ENCODE measurements around the gene TTLL5. TPM values are rescaled to one million over a fixed set of nuclear protein-coding genes. Genes with fewer than 3 reads are reported as not detected.

Gene TTLL5
- polyA plus RNA-seq, 4 donors, result 26.7 to 36.1 (median 35.2) TPM

DNA sequence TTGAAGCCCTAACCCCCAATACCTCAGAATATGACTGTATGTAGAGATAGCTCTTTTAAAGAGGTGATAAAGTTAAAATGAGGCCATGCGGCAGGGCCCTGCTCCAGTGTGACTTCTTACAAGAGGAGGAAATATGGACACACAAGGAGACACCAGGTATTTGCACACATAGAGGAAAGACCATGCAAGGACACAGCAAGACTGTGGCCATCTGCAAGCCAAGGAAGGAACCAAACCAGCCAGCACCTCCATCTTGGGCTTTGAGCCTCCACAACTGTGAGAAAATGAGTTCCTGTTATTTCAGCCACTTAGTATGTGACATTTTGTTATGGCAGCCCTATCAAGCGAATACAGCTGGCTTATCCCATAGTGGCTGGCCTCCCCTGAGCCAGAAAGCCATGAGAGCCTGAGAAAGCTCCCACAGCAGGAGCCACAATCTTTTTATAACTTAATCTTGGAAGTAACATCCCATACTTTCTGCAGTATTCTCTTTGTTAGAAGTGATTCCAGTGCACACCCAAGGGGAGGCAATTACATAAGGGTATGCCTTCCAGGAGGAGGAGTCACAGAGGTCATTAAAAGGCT, 272.8 kb downstream of the TTLL5 start:
- DNase-seq (ENCODE audit: low read depth in 4 of 4, low spot score in 2 of 4), result no peak

DNA sequence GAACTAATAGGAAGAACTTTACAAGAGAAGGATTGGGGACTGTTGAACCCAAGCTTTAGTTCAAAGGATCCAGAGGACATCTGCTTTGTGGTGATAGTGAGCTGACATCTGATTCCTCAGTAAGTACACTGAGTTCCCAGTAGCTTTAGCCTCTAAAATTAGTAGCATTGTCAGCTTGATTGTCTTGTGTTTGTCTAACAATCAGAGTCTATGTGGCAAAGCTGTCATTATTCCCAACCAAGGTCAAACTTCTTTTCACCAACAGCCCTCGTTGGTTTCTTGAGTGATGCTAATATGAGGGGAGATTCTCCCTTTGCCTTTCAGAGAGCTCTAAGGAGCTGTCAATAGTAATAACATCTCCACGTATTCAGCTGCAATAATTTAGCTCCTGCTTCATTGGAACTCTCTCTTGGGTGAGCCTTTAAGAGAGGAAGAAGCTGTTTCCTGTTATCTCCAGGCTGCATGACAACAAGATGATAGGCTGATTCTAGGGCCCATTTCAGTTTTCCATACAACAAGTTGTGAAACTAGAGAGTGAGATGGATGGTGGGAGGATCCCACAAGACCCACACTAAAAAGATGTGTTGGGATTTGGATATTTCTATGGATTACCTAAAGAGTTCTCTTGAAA, 274.1 kb downstream of the TTLL5 start:
- DNase-seq (ENCODE audit: low read depth in 4 of 4, low spot score in 2 of 4), result no peak

DNA sequence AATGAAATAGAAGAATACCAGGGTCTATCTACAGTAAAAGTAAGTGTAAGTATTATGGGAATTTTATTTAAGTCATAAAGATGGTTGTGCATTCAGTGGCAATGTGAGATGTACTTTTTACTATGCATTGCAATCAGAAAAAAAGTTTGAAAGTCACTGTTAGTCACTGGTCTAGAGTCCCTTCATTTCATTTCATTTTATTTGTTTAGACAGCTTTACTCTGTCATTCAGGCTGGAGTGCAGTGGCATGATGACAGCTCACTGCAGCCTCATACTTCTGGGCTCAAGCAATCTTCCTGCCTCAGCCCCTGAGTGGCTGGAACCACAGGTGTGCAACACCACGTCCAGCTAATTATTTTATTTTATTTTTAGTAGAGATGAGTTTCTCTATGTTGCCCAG, 278.2 kb downstream of the TTLL5 start:
- no peak for DNase-seq (ENCODE audit: low read depth in 4 of 4, low spot score in 2 of 4)

DNA sequence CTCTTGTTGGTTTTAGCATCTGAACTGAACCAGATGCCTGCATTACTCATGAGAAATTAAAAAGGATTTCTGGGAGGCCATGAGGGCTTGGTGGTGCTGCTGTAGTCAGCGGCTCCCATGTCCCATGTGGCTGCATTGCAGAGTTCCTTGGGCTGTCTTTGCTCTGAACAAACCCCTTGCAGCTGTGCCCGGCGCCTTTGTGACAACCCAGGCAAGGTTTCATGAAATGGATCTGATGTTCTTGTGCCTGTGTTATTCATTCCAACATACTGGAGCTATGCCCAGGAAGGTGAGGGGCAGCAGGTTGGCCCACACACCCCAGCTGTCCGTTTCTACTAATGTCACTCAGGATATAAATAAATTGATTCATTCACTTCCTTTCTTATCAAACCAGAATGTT, 280.0 kb downstream of the TTLL5 start:
- DNase-seq (ENCODE audit: low read depth in 4 of 4, low spot score in 2 of 4), result no peak

DNA sequence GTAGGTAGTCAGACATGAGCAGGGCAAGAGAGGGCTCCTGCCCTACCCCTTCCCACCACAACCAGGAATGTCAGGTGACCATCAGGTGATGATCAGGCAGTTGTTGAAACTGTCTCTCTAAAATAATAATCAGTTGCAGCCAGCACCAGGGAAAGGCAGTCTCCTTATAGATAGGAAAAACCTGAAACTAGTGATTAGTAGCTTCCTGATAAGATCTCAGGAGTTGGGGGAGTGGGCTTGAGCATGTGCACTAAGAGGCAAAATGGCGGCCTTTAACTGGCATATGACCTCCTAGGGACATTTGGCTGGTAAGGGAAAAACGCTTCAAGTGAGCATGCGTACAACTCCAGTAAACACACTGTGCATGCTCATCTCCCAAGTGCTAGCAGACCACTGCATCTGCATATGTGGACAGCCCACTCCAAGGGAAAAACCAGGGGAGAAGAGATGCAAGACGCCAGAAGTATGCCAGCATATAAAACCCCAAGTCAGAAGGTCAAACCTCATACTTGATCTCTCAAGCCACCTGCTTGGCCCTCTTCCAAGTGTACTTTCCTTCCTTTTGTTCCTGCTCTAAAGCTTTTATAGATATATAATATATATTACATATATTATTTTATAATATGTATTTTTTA, 283.7 kb downstream of the TTLL5 start:
- DNase-seq (ENCODE audit: low read depth in 4 of 4, low spot score in 2 of 4), result no peak

DNA sequence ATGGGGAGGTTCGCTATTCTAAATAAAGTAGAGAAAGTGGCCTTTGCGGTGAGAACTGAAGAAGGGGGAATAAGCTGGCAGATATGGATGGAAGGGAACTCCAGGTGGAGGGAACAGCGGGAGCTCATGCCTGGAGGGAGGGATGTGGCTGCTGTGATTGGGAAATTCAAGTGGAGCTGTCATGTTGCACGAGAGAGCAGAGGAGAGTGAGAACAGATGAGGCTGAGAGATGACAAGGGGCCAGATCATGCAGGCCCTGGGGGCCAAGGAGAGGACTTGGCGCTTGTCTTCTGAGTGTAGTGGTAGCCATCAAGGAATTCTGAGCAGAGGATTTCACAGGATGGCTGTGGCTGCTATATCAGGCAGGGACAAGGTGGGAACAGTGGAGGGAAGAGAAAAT, 285.7 kb downstream of the TTLL5 start:
- DNase-seq (ENCODE audit: low read depth in 4 of 4, low spot score in 2 of 4), result no peak

DNA sequence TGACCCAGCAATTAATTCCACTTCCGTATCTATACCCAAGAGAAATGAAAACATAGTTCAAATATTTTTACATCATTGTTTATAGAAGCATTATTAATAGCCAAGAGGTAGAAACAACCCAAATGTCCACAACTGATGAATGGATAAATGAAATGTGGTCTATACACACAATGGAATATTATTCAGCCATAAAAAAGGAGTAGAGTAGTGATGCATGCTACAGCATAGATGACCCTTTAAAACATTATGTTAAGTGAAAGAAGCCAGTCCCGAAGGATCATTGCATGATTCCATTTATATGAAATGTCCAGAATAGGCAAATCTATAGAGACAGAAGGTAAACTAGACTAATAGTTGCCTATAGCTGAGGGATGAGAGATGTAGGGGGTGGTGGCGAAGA, 291.4 kb downstream of the TTLL5 start:
- no peak for DNase-seq (ENCODE audit: low read depth in 4 of 4, low spot score in 2 of 4)

DNA sequence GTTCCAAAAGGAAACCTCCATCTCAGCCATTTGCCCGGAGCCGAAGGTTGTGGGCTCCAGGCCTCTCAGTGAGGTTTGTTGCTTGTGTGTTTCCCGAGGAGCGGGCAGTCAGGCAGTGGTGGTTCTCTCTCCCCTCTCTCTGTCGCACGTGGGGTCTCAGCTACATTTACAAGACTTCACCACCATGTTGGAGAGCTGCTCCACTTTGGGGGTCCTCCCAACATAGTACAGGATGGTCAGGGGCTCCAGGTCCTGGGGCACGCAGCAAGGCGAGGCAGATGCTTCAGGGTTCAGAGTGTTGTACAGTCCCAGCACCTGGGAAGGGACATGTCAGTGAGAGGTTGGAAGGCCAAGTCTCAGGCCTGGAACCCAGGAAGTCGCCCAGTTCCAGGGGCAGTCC, 298.0 kb downstream of the TTLL5 start:
- no peak for DNase-seq (ENCODE audit: low read depth in 4 of 4, low spot score in 2 of 4)

DNA sequence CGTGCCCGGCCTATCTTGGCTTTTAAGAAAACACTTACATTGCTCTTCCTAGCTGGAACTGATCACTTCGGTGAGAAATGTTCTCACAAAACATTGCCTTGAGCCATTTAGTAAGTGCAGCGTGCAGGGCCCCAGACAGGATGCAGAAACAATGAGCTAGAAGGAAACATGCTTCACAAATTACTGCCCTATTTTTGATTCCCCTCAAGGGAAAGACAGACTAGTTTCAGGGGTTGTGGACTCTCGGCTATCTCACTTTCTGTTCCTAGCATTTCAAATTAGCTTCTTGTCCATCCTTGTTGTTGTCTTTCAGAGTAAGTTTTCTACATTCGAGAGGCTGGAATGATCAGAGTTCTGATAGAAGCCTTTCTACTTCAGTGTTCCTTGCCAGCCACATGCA, 299.2 kb downstream of the TTLL5 start:
- DNase-seq (ENCODE audit: low read depth in 4 of 4, low spot score in 2 of 4), result no peak

DNA sequence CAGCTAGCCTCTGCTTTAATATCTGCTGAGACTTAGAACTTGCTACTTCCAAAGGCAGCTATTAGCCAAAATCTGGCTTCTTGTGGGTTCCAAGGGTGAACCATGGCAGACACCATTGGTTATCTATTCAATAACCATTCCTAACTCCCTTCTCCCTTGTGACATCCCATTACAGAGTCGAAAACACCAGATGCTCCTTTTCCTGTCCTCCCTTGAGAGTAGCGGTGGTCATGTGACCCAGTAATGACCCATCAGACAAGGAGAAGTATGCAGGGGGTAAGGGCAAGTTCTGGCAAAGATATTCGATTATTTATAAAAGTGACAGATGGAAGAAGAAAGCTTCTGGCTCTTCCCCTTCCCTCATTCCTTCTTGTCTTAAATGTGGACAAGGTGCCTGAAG, 300.6 kb downstream of the TTLL5 start:
- no peak for DNase-seq (ENCODE audit: low read depth in 4 of 4, low spot score in 2 of 4)

DNA sequence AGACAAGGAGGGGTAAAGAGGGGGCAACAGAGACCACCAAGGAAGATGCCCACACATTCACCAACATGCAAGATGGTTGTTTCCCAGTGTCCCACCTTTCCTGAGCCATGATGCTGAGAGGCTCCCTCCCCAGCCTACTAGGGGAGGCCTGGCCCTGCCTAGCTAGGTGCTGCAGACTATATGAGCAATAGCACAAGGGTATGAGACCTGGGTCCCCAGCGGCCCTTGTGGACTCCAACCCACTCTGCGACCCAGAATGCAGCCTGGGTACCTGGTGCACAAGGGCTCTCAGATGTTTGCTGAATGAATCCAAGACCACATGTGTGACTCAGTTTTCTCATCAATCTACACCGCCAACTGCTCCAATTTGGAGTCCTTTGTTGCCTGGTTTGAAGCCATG, 306.8 kb downstream of the TTLL5 start:
- no peak for DNase-seq (ENCODE audit: low read depth in 4 of 4, low spot score in 2 of 4)

DNA sequence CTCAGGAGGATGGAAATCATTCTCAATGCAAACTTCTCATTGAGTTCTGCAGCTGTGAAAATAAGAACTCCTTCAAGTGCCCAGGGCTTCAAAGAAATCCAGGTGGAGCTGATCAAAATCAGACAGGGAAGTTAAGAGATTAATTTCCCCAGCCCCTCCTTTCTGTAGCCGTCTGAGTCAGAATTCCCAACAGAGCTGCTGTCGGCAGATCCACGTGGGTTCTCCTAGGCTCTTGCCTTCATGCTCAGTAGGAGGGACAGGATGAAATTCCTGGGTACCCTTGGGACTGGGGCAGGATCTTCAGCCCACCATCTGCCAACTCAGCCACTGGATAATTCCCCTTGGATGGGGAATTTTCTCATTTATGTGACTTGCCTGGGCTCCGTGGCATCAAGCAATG, 307.4 kb downstream of the TTLL5 start:
- DNase-seq (ENCODE audit: low read depth in 4 of 4, low spot score in 2 of 4), result no peak

DNA sequence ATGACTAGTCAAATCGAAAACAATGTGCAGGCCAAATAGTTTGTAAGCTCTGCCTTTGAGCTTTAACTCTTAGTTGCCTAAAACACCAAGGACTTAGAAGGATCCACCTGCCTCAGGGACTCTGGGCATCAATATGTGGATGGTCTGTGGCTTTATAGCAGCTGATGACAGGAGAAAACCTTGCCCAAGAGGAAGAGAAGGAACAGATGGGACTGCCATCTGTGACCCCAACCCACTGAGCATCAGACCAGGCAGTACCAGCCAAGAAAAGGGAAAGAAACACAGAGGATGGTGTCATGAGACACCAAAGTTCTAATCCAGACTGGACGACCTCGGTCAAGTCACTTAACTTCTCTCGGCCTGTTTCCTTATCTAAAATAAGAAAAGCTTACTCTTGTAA, 308.1 kb downstream of the TTLL5 start:
- no peak for DNase-seq (ENCODE audit: low read depth in 4 of 4, low spot score in 2 of 4)

DNA sequence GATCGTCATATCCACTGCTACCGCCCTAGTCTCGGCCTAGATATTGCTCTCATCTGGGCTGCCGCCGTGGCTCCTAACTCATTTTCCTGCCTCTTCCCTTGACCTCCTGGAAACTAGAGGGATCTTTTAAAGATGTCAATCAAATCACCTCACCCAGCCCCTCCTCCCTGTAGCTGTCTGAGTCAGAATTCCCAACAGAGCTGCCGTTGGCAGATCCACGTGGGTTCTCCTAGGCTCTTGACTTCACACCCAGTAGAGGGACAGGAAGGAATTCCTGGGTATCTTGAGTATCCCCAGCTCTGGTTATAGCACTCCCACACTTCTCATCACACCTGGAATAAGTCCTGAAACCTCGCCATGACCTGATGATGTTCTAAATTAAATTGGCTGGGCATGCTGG, 308.8 kb downstream of the TTLL5 start:
- no peak for DNase-seq (ENCODE audit: low read depth in 4 of 4, low spot score in 2 of 4)

DNA sequence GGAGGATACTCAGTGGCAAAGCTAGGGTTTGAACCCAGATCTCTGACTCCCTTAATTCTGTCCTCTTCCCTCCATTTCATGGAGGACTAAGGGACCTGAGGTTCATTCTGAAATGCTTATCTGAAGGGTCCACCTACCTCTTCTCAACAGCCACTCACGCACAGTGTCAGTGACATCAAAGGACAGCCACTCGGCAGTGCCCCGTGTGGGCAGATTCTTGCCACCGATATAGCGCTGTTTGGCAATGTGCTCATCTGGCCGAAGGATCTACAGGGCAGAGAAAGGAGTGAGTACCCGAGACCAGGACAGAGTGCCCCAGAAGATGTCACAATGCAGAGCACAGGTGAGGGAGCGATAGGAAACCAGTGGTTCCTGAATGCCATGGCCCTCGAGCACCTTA, 309.9 kb downstream of the TTLL5 start:
- DNase-seq (ENCODE audit: low read depth in 4 of 4, low spot score in 2 of 4), result no peak

DNA sequence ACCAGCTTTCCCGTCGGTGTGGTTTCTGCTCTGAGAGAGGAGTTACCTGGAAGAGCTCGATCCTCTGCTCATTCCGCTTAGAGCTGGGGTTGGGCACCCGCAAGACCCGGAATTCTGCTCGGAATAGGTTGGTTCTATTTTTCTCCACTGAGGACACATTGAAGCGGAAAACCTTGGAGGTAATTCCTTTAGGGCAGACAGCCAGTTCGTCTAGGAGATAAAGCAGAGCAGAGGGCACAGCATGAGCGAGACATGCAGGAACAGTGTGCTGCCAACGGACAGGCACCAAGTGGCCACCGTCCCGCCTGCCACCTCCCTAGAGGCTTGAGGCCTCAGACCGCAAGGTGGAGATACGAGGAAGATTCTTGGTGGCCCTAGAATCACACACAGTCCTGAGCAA, 310.5 kb downstream of the TTLL5 start:
- DNase-seq (ENCODE audit: low read depth in 4 of 4, low spot score in 2 of 4), result no peak

DNA sequence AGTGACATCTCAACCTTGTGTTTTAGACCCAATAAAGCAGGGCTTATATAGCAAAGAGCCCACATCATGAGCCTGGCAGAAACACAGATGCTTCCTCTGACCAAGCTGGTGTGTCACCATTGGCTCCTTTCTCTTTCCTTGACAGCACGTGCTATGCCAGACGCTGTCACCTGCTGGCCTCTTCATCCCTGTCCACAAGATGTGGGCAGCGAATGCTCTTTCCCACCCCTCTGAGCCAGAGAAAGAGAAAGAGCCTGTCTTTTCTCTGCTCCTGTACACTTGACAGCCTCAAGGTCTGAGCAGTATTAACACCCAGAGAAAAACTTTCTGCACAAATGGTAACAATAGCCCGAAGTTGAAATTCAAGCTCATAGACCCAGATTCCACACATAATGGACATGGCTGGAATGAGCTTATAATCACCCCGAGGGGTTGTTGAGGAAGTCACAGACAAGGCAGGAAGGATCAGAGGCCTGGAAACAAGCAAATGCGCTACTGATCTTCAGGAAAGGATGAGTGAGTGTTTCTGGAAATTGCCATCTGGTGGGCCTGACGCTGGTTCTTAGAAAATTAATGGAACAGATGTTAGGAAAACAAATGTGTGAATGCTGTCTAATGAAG, 311.9 kb downstream of the TTLL5 start:
- no peak for DNase-seq (ENCODE audit: low read depth in 4 of 4, low spot score in 2 of 4)

DNA sequence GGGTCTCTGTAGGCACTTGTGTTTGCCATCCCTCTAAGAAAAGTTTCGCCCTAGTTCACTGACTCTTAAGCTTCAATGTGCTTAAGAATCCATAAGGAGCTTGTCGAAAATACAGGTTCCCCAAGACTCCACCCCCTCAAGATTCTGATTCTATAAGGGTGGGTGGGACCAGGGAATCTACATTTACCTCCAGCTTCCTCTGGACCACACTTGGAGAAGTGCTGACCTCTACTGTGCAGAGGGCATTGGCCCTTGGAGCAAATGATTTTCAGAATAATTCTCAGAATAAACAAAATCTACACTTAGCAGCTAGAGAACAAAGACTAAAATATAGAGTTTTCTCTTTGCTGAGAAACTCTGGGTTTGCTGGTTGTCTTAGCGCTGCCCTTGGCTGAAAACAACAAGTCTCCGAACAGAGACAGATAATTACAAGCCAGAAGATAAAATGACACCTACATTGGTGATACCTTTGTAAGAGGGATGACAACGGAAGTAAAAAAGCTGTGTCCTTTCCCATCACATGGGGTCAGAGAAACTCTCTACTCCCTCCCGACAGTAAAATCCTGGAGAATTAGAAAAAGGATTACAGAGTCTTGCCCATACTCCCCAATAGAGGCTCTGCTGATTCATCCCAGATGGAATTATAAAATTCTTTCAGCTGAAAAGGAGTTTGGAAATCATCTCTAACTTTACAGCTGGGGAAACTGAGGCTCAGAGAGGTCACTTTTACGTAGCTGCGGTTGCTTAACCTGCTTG, 316.0 kb downstream of the TTLL5 start:
- DNase-seq (ENCODE audit: low read depth in 4 of 4, low spot score in 2 of 4), result no peak

DNA sequence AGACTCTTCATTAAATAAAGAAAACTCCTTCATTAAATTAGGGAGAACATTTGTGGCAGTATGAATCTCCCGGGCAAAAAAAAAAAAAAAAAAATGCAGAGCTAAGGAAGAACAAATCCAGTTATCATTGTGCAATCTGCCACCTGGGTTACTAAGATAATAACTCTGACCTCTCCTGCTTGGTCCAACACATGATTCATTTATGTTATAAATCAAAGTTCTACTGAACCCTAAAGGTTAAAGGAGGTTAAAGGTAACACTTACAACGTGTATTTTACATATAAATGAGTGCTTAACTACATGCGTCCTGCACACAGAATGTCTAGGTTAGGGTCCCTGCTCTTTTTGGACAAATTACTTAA, 316.5 kb downstream of the TTLL5 start:
- no peak for DNase-seq (ENCODE audit: low read depth in 4 of 4, low spot score in 2 of 4)

DNA sequence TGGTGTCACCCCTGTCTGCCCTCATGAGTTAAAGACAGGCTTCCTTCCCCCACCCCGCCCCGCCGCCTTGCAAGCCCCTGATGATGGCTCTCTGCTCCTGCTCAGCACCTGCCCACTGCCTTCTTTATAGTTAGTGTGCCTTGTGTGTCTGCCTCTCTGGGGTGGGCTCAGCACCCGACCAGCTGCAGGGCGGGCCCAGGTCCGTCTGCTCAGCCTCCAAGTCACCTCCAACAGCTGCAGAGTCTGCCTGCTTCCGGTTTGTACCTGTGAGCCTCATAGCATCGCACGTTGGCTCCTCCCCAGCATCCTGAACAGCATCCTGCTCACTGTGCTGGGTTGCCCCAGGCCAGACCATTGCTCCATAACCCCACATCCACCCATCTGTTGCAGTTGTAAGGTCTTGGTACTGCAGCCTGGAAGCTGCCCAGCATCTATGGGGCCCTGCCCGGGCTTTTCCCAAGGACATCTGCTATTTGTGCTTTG, 317.2 kb downstream of the TTLL5 start:
- DNase-seq (ENCODE audit: low read depth in 4 of 4, low spot score in 2 of 4), result no peak

DNA sequence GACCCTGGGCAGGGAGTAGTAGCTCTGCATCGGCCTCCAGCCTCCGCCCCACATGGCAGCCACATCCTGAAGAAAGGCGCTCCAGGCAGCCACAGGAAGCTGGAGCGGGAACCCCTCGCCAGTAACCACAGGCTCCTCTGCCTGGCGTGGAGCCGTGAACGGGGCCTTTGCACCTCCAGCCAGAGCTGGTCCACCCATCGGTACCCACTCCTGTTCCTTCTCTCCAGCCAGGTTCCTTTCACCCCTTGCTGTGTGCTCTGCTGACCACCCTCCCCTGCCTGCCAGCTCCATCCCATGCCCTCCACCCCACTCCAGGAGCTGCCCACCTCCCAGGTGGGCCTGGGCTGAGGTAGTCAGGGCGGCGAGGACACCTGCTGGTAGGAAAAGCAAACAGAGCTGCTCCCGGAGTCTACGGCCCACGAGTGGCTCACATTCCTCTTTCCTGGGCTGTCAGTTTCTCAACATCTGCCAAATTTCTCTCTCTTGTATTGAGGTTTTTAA, 318.1 kb downstream of the TTLL5 start:
- no peak for DNase-seq (ENCODE audit: low read depth in 4 of 4, low spot score in 2 of 4)

Data from left renal cortex interstitium (tissue), 4 donors.